AG08396 (cell line): ENCODE measurements around the gene SRGAP2B.
"Not testable (repeated sequence)": the region's sequence is repeated elsewhere in the genome, so short reads cannot be mapped to it uniquely, and the experiment has no call there.

Experiments used
- DNase-seq: peaks from one replicate; pipeline ENCODE4 v3.0.0; 2012; ENCODE audit warnings: low spot score, mixed read lengths

Gene SRGAP2B

DNA sequence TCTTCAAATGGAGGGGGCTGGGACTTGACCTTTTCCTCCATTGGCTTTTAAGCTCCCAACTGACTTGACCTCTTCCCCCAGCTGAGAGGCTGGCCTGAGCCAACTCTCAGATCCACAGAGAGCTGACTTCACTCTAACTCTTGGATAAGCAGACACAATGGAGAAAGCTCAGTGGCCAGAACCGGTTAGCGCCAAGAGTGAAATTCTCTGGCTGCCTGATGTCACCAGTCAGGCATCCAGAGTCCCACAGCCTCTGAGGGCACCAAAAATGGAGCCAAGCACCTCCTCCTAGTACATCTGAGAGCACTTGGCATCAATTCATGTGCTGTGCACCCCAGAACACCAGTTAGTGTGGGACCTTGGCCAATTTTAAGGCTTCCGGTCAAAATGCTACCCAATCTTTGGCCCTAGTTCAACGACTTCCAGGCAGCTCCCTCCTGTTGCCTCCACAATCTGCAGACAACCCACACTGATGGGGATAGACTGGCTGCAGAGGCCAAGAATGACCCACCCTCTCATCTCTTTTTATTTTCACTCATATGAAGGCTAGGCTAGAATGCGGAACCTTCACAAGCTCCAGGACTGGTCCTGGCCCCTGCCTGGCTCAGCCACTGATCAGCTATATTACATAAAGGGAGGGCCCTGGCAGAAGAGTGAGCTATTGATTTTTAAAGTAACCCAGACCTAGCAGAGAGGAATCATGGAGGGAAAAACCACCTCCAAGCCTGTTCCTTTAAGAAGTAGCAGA, 200.5 kb downstream of the SRGAP2B start:
- not testable (repeated sequence) for DNase-seq

DNA sequence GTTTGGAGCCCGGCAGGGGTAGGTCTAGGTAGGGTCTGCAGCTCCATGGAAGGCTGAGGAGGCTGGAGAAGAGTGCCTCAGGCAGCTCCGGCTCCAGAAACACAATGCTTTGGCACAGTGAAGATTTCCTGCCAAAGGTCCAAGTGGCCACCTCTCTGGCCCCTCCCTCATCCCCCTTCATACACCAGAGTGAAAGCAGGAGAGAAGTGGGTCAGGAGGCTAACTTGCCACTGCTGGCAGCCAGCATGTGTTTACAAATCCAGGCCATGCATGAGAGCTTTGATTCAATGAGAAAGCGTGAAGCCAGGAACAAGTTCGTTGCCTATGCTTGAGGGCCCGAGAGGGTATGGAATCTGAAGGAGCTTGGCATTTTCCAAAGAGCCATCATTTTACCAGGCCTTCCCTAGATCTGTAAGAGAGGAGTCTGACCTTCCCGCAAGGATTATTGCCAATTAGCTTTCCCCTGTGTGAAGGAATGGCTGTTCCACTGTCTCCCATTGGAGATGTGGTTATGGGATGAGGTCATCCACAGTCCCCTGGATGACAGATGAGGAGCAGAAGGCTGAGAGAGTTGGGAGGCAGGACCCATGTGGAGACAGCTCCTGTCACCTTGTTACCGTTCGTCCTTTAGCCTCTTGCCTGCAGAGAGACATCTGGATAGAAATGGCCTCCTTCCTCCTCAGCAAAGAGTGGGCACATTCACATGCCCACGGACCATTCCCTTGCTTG, 201.3 kb downstream of the SRGAP2B start:
- not testable (repeated sequence) for DNase-seq

DNA sequence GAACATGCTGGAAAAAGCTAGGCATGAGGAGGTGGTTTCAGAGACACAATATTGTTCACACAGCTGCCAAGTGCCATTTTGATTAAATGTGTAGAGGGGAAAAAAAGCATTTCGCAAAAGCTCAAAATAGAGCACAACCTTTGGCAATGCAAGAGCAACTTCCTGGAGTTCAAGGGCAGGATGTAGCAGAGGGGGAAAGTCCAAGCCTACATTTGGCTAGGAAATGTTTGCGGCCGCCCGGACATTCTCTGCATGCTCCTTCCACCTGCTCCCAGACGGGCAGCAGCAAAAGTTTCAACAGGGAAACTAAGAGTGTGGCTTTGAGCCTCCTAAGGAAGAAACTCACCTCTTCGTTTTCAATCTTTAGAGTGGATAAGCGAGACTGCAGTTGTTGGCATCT, 202.1 kb downstream of the SRGAP2B start:
- not testable (repeated sequence) for DNase-seq

GRCh38 chr1:144889450-144890115, 205.5 kb downstream of the SRGAP2B start:
- not testable (repeated sequence) for DNase-seq

- not testable (repeated sequence) for DNase-seq
Observed at GRCh38 chr1:144883022-144883421, 212.1 kb downstream of the SRGAP2B start.

- not testable (repeated sequence) for DNase-seq
Observed at GRCh38 chr1:144882343-144882742, 212.8 kb downstream of the SRGAP2B start.

- DNase-seq = not testable (repeated sequence)
Observed at GRCh38 chr1:144858607-144859006, 236.5 kb downstream of the SRGAP2B start.
